Stimulated activated CD4-positive, alpha-beta T cell treated with anti-CD3 and anti-CD28 coated beads, Interleukin-4, amount 100 ng/mL, for 48 hours (primary cell): ENCODE results near the gene FBRSL1.

Experiments
- DNase-seq, 2 donors: peaks; one replicate each; pipeline ENCODE4 v3.0.0-alpha.2; 2020; ENCODE audit warnings: low read depth in 2 of 2

Gene FBRSL1

GRCh38 chr12:132483612-132484011 lies 6.3 kb upstream of the FBRSL1 start:
- DNase-seq = no peak

- DNase-seq = no peak
Observed at GRCh38 chr12:132484183-132484890, 5.6 kb upstream of the FBRSL1 start.

- no peak for DNase-seq
Observed at GRCh38 chr12:132484891-132485441, 5.0 kb upstream of the FBRSL1 start.

- DNase-seq = no peak
Observed at GRCh38 chr12:132485619-132486018, 4.3 kb upstream of the FBRSL1 start.

- DNase-seq = no peak
Observed at GRCh38 chr12:132486168-132486567, 3.8 kb upstream of the FBRSL1 start.

GRCh38 chr12:132486576-132486975 lies 3.4 kb upstream of the FBRSL1 start:
- DNase-seq = no peak

GRCh38 chr12:132487311-132487741 lies 2.6 kb upstream of the FBRSL1 start:
- DNase-seq = no peak

- no peak for DNase-seq
Observed at GRCh38 chr12:132488127-132489077, 1.5 kb upstream of the FBRSL1 start.

GRCh38 chr12:132489078-132489601 lies 811 bp upstream of the FBRSL1 start:
- no peak for DNase-seq

GRCh38 chr12:132490422-132491137 lies 629 bp downstream of the FBRSL1 start:
- DNase-seq = no peak

GRCh38 chr12:132491138-132491663 lies 1.2 kb downstream of the FBRSL1 start:
- DNase-seq = no peak

GRCh38 chr12:132491761-132492378 lies 1.9 kb downstream of the FBRSL1 start:
- DNase-seq = no peak

GRCh38 chr12:132492522-132492921 lies 2.6 kb downstream of the FBRSL1 start:
- no peak for DNase-seq

GRCh38 chr12:132492951-132493350 lies 3.0 kb downstream of the FBRSL1 start:
- no peak for DNase-seq

GRCh38 chr12:132493482-132494178 lies 3.7 kb downstream of the FBRSL1 start:
- no peak for DNase-seq

- DNase-seq = no peak
Observed at GRCh38 chr12:132494294-132495164, 4.6 kb downstream of the FBRSL1 start.

GRCh38 chr12:132495165-132495544 lies 5.2 kb downstream of the FBRSL1 start:
- DNase-seq = no peak

- no peak for DNase-seq
Observed at GRCh38 chr12:132495629-132496357, 5.8 kb downstream of the FBRSL1 start.

GRCh38 chr12:132496358-132496669 lies 6.4 kb downstream of the FBRSL1 start:
- DNase-seq = no peak
